VCaP (cell line): ENCODE data around the gene WHAMM.
"Not testable (repeated sequence)": the region's sequence is repeated elsewhere in the genome, so short reads cannot be mapped to it uniquely, and the experiment has no call there.

Experiments used
- H3K27ac ChIP-seq: fragments of 450-650 bp; 2 replicates; pipeline ENCODE4 v1.5.1; 2017
- TF ChIP-seq, protein P1 (sequence below): fragments of 450-650 bp; conservative IDR thresholded peaks from 2 replicates; pipeline ENCODE4 v1.5.1; 2017; ENCODE audit warnings: mild to moderate bottlenecking, moderate library complexity

Gene WHAMM

DNA sequence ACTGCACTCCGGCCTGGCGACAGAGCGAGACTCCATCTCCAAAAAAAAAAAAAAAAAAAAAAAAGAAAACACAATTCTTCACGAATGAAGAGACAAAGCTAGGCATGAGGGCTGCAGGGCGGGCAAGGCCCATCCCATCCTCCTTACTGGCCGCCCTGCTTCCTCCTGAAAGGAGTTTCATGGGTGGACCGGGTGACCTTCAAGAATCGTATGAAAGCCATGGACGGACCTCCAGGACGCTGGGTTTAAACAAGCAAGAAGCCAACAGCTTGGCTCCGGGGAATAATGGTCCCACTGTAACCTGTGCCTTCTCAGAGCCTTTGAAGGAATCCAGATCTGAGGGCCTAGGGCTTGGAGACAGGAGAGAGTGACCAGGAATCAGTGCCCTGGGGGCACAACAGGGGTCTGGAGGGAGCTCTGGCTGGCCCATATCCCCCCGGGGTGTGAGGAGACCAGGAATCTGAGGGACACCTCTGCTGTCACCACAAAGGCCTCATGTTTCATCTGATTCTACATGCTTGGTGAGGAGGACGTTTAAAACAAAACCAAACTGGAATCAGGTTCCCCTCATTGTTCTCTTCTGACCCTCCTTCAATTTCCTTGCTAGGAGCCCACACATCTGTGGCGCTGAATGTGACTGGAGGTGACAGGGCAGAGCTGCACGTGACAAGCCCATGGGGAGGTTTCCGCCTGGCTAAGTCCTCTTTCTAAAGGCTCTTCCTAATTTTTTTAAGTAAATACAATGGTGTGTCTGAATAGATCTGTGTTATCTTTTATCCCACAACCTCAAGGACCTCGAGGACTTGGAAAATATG lies 46.1 kb downstream of the WHAMM start:
- TF ChIP-seq, protein P1, sequence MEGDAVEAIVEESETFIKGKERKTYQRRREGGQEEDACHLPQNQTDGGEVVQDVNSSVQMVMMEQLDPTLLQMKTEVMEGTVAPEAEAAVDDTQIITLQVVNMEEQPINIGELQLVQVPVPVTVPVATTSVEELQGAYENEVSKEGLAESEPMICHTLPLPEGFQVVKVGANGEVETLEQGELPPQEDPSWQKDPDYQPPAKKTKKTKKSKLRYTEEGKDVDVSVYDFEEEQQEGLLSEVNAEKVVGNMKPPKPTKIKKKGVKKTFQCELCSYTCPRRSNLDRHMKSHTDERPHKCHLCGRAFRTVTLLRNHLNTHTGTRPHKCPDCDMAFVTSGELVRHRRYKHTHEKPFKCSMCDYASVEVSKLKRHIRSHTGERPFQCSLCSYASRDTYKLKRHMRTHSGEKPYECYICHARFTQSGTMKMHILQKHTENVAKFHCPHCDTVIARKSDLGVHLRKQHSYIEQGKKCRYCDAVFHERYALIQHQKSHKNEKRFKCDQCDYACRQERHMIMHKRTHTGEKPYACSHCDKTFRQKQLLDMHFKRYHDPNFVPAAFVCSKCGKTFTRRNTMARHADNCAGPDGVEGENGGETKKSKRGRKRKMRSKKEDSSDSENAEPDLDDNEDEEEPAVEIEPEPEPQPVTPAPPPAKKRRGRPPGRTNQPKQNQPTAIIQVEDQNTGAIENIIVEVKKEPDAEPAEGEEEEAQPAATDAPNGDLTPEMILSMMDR = no peak
- no peak overlapping the region for H3K27ac ChIP-seq

DNA sequence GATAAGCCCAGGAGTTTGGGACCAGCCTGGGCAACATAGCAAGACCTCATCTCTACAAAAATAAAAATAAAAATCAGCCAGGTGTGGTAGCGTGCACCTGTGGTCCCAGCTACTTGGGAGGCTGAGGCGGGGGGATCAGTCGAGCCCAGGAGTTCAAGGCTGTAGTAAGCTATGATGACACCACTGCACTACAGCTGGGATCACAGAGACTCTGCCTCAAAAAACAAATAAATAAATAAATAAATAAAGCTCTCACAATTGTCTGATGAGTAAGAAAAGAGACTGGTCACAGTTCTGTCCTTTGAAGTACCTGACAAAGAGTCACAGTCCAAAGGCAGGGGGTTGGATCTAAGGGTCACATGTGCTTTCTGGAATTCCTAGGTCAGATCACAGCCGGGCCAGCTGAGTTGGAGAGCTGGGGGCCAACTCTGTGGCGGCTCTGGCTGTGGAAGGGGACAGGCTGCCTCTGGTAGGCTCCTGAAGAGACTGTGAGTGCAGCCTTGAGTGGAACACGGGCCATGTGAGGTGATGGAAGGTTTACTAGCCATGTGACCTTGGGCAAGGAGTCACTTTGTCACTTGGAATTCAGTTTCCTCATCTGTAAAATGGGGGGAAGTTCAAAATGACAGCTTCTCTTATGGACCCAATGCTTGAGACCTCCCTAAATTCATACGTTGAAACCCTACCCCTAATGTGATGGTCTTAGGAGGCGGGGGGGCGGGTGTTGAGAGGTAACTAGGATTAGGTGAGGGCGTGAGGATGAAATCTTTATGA lies 47.2 kb downstream of the WHAMM start:
- H3K27ac ChIP-seq = no peak overlapping the region

DNA sequence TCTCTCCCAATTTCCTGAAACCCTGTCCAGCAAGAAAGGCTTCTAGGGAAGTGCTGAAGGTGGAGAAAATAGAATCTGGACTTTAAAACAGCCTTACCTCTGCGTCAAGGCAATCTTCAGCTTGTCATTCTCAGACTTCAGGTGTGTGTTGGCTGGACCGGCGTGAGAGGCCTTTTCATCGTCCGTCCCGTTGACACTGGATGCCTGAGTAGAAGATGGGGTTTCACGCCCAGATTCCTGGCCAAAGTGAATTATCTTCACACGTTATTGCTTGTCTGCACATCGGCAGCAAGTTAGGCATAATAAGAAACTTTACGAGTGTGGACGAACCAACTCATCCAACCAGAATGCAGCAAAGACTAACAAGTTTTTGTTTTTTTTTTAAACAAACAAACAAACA lies 49.5 kb downstream of the WHAMM start:
- TF ChIP-seq, protein P1 = no peak
- H3K27ac ChIP-seq = no peak overlapping the region

More for the DNA sequence above, 47.2 kb downstream of the WHAMM start:
- TF ChIP-seq, protein P1 = no peak

DNA sequence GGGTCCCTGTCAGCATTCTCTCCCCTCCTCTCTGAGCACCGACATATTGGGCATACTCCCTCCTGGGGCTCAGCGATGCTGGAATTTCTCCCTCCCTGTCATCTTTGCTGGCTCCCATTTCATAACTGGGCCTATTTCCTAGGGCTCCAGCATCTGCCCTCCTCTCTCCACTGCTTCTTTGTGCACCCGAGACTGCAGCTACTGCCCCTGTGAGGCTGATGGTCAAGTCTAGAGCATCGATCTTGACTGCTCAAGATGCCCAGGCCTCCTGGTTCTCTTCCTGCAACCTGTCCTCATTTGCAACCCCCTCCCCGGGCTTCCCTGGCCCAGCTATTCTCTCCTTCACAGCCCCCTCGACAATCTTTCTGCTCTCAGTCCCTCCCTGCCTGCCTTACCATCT lies 53.5 kb downstream of the WHAMM start:
- no peak overlapping the region for H3K27ac ChIP-seq
- TF ChIP-seq, protein P1 = no peak

DNA sequence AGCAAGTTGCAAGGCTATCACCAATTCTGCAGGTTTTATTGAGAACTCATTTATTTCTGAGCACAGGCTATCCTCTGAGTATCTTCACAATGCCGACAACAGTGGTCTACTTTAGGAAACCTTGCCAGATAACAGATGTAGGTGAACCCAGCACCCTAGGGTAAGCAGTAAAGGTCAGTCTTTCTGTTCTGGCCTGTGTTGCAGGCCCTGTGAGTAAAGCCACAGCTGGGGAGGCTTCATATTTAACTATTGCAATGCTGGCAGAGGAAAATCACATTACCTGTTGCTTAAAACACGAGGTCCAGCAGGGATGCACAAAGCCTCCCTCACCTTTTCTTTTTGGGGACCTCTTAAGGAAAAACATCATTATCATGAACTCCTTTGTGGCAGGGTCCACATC lies 55.5 kb downstream of the WHAMM start:
- TF ChIP-seq, protein P1 = no peak
- no peak overlapping the region for H3K27ac ChIP-seq

DNA sequence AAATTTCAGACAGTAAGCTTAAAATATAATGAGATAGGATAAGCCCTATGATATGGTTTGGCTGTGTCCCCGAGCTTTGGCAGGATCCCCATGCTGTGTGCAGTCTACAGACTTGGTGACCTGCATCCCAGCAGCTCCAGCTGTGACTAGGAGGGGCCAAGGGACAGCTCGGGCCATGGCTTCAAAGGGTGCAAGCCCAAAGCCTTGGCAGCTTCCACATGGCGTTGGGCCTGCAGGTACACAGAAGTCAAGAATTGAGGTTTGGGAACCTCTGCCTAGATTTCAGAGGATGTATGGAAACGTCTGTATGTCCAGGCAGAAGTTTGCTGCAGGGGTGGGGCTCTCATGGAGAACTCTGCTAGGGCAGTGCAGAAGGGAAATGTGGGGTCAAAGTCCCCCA lies 56.2 kb downstream of the WHAMM start:
- H3K27ac ChIP-seq = not testable (repeated sequence)

DNA sequence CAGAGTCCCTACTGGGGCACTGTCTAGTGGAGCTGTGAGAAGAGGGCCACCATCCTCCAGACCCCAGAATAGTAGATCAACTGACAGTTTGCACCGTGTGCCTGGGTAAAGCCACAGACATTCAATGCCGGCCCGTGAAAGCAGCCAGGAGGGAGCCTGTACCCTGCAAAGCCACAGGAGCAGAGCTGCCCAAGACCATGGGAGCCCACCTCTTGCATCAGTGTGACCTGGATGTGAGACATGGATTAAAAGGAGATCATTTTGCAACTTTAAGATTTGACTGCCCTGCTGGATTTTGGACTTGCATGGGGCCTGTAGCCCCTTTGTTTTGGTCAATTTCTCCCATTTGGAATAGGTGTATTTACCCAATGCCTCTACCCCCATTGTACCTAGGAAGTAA lies 56.6 kb downstream of the WHAMM start:
- H3K27ac ChIP-seq = not testable (repeated sequence)

DNA sequence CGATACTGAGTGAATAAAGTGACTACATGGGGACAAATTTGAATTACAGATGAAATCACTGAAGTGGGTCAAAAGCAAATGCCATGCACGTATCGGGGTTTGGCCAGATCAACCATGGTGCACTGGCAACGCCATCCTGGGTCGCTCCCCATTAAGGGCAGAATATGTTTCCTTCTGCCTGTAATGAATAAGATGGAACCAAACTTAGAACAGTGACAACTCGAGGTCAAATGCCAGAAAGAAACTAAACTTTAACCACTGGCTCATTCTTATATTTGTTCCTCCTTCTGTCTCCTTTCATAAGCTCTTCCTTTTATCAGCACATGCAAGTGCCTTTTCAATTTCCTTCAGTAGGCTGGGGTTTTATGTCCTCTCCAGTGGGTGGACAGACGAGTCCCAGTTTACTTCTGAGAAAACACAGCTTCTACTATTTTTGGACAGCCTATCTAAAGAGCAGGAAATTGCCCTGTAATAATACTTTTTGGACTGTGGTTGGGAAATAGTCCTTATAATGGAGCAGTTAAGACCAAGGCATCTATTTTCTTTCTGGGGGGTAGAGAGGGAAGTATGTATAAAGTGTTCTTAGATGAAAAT lies 61.4 kb downstream of the WHAMM start:
- TF ChIP-seq, protein P1 = no peak
- no peak overlapping the region for H3K27ac ChIP-seq
